ENCODE data around the gene NCOR2.

The NCOR2 gene

DNA sequence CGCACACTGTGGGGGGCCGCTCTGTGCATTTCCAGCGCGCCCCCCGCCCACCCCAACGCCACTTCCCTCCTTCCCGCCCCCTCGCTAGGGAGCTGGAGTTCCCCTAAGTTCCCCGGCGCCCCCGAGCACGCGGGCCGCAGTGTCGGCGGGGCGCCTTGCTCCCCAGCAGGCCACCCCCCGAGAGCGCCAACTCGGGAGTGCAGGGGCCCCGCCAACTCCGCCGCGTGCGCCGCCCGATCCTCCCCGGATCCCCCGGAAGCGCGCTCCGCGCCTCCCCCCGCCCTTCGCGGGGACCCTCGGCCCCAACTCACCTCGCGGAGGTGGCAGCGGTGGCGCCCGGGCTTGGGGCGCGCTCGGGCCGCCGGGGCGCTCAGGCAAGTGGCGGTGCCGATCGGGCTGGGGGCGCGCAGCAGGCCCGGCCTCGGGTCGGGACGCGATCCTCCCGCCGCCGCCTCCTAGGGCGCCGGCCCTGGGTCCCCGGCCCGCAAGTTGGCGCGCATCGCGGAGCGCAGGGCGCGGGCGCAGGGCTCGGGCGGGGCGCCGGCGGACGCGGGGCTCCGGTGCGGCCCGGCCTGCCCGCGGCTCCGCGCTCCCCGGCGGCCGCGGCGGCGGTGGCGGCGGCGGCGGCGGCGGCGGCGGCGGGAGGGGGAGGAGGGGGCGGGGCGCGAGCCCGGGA is at the start of gene NCOR2:
Gene NCOR2, minus strand, starts transcription at position 616 of the 676 bp plus-strand sequence. CDS start 72,361 bp downstream, outside the sequence.
- DNase-seq = no peak

DNA sequence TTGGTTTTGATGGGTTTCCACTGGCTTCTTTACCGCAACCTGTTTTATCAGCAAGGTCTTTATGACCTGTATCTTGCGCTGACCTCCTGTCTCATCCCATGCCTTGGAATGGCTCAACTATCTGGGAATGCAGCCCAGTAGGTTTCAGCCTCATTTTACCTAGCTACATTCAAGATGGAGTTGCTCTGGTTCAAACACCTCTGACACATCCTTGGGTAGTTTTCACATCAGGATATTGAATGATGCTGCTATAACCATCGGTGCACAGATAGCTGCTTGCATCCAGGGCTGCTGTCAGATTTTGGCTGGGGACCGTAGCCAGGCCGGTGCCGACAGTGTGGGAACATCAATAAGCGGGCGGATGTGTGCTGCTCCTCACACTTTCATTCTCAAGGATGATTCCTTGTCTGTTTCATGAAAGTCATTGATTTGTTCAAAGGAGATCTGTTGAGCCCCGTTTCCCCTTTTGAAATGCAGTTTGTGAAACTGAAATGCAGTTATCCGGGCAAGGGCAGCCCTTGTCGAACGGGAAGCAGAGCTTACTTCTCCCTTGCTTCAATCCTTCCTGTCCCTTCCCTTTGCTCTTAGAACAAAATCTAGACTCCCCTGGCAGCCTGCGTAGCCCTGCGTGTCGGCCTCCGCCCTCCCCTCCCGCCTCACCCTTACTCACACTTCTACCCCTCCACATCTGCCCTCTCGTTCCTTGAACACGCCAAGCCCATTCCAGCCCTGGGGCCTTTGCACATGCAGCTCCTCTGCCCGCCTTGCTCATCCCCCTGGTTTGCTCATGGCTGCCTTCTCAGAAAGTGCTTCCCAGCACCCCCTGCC is 49.2 kb upstream of the NCOR2 start:
- no peak for DNase-seq

DNA sequence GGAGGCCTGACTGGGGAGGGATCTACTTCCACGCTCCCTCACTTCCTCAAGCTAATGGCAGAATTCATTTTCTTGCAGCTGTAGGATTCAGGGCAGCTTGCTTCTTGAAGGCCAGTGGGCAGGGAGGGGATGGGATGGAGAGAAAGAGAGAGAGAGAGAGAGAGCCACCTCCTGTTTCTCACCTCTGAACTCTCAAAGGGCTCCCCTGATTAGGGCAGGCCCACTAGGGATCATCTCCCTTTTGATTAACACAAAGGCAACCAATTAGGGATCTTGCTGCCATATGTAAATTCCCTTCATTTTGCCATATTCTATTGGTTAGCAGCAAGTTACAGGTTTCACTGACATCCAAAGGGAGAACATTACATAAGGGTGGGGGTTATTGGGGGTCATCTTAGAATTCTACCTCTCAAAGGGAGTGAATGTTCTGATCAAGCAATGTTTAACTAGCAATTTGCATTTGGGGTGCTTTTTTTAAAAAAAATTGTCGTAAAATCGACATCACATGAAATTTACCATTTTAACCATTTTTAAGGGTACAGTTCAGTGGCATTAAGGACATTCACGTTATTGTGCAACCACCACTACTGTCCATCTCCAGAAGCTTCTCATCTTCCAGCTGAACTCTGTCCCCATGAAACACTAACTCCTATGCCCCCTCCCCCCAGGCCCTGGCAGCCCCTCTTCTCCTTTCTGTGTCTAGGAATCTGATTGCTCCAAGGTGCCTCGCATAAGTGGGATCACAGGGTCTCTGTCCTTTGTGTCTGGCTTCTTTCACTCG is 47.3 kb upstream of the NCOR2 start:
- DNase-seq = no peak

DNA sequence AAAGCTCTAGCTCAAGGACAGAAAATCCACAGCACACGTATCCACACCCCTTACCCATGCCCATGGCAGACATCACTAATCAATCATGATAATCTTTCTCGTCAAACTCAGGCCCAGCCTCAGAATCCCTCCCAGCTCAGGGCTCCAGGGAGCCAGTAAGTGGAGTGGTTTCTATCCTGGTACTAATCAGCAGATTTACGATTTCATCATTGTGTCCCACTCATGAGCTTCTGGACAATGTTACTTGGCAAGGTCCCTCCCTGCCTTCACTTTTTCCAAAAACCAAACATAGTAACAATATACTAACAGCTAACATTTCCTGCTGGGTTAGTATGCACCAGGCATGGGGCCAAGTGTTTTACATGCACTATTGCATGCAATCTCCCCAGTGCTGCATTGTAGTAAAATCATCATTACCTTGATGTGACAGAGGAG is 45.8 kb upstream of the NCOR2 start:
- no peak for DNase-seq

DNA sequence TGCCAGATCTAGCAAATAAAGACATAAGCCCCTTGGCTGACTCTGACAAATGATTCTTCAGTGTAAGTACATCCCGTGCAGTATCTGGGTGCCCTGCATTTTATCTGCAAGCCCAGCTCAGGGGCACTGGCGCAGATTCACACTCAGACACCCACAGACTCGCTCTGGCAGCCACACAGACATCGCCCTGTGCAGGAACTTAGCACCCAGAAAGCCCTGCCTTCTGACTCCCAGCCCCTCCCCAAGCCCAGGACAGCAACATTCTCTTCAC is 44.9 kb upstream of the NCOR2 start:
- DNase-seq = no peak

DNA sequence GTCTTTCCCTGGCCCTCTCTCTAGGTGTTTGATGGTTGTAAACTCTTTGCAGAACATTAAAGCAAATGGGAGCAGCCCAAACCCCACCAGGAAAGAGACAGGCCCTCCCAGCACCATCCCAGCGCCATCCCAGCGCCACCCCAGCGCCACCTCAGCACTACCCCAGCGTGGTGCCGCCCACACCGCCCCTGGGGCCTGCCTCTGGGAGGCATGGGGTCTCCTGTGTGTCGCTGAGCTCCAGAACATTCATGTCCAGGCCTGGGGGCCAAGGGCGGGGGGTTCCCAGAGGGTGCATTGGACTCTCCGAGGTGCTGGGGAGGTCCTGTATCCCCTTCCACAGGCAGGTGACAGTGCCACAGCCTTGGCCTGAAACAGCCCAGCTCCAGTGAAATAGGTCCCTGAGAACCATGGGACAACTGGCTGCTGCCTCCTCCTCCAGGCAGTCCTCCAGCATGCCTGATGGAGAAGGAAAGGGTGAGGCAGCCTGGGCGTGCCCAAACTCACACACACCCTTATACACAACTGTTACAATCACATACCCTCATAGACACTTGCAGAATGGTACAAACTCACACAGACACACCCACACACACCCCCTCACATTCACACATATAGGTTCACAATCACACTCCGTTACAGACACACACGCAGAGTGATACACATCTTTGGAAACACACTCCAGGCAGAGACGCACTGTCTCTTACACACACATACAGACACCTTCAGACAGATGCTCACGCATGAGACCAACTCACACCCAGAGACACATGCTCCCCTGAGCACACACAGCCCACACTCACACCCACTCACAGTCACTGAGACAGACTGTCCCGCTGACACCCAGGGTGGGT is 44.4 kb upstream of the NCOR2 start:
- no peak for DNase-seq

DNA sequence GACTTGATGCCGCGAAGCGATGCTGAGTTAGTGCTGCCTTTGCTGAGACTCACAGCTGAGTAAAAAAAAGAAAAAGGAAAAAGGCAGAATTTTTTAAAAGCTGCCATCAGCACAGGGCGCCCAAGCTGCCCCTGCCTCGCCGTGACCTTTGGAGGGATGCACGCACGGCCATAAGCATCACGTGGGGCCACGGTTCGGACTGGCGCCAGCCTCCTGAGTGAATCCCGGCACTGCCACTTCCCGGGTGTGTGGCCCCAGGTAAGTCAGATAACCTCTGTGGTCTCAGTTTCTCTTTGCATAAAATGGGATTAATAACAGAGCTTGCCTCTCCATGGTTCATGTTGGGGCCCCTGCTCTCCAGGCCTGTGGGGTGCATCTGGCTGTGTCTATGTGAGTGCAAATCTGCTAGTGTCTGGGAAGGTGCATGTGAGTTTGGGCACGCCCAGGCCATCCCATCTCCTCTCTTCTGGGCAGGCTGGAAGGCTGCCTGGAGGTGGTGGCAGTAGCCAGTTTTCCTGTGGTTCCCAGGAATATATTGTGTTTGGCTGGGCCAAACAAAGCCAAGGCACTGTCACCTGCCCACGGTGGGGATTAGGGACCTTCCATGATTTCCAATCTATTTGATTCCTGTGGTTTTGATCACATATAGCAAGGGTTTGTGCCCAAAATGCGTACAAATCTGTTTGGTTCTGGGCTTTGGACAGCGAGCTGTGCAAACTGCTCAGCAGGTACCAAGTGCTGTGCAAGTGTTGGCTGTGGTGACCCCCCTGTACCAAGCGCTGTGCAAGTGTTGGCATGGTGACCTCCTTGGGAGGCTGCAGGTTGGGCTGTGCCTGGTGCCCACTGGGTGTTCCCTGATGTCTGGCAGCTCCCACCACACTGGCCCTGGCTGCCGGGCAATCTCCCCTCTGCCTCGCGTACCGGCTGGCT is 43.5 kb upstream of the NCOR2 start:
- no peak for DNase-seq

DNA sequence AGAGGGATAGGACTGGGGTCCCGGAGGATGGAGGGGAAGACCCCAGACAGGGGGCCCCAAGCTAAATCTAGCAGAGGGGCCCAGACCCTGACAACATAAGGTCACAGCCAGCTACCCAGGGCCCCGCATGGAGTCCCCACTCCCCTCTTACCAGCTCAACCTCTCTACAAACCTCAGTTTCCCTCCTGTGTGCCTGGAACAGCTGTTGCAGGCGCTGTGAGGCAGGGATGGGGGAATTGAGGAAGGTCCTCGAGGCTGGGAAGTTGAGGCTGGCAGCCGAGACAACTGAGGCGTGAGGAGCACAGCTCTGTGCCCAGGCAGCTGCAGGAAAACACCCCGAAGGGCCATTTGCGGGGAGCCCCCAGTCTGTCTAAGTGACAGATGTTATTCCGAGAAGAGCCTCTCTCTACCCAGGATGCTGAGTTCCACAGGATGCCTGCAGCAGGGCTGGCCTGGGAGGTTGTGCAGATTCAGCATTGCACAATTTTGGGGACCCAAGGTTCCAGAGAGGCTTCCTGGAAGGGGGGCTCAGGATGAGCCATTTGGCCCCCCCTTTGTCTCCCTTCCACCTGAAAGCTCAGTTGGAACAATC is 42.7 kb upstream of the NCOR2 start:
- DNase-seq = no peak

DNA sequence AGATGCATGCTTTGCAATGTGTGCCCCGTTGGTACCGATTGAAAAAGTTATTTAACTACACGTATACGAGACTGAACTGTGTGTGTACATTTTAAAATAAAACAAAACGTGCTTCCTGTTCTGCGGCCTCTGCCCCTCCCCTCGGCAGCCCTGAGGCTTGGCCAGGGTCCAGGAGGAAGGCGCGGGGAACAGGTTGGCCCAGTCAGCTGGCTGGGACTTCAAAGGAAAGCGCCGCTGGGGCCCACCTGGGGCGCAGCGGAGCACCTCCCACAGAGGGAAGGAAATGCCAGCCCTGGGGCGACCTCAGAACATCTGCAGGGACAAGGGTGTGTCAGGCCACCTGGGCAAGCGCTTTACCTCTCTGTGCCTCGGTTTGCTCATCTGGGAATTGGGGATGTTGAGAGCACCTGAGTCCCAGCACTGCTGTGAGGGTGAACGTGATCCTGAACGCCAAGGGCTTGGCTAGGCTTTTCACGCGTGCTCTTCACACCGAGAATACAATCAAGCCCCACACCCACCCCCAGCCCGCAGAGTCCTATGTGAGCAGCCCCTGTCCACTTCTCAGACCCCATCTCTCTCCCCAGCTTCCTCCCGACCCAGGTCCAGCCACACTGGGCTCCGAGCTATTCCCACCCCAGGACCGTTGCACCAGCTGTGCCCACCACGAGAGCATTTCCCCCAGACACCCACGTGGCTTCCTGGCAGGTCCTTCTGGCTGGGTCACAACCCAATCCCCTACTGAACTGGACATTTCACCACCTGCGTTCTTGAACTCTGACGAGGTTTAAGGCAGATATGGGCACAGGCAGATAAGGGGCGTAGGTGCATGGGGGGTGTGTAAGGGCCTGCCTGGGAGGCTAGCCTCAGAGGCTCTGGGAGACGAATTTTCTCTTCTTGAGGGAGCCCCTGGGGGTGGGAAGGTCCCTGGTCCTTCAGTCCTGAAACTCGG is 41.9 kb upstream of the NCOR2 start:
- DNase-seq = peak; percentile 92

DNA sequence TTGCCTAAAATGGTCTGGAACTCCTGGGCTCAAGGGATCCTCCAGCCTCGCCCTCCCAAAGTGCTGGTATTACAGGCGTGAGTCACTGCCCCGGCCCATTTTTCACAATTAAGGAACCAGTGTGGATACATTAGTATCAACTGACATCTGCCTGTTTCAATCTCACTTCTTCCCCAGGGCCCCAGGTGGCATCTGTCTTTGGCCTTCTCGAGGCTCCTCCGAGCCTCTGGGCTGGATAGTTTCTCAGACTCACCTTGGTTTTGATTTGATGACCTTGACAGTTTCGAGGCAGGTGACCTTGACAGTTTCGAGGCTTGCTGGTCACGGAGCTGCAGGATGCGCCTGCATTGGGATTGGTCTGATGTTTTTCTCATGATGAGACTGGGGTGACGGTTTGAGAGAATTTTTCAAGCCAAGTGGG is 41.0 kb upstream of the NCOR2 start:
- no peak for DNase-seq

DNA sequence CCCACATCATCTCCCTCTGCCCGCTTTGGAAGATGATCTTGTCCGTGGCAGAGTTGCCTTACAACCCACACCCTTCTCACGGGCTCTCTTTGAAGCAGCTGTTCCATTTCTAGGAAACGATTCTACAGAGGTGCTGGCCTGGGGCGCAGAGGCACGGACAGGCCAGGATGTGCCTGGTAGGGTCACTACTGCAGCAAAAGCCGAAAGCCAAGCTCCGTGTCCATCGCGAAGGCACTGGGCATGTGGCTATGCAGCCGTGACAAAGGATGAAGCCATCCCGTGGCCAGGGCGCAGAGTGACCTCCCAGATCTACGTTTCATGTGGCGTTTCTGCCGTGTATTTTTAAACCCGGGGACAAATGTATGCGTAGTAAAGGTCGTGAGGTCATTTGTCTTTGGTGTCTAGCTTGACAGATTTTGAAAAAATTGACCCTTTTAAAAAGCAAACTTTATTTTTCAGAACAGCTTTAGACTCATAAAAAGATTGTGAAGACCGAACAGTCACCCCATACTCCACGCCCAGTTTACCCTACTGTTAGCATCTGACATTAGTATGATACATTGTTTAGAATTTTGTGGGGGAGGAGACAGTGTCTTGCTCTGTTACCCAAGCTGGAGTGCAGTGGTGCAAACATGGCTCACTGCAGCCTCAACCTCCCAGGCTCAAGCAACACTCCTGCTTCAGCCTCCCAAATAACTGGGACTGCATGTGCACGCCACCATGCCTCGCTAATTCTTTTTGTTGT is 40.4 kb upstream of the NCOR2 start:
- DNase-seq = no peak

DNA sequence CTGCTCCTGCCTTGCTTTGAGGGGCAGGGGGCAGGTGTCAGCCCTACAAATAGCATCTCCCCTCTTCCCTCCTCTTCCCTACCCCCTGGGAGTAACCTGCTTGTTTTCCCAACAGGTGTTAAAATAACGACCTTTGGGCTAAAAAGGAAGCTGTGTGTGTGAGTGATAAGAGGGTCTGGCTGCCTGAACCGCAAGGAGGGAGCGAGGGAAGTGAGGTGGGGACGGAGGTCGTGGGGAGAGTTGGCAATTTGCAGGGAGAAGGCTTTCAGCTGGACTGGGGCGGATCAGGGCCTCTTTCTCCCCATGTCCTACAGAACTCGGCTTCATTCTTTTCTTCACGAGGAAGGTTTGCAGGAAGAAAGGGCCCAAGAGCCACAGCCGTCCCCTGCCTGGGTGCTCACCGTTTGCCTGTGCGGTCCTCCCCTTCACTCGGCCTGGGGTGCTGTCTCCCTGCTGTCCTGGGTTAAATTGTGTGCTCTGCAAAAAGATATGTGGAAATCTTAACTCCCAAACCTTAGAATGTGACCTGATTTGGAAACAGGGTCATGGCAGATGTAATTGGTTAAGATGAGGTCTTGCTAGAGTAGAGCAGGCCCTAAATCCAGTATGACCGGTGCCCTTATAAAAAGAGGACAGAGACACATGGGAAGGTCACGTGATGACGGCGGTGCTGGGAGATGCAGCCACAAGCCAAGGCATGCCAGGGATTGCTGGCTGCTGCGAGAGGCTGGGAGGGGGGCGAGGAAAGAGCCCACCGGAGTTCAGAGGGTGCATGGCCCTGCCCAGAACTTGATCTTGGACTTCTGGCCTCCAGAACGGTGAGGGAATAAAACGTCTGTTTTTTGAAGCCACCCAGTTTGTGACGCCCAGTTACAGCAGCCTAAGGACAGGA is 38.7 kb upstream of the NCOR2 start:
- DNase-seq = no peak

DNA sequence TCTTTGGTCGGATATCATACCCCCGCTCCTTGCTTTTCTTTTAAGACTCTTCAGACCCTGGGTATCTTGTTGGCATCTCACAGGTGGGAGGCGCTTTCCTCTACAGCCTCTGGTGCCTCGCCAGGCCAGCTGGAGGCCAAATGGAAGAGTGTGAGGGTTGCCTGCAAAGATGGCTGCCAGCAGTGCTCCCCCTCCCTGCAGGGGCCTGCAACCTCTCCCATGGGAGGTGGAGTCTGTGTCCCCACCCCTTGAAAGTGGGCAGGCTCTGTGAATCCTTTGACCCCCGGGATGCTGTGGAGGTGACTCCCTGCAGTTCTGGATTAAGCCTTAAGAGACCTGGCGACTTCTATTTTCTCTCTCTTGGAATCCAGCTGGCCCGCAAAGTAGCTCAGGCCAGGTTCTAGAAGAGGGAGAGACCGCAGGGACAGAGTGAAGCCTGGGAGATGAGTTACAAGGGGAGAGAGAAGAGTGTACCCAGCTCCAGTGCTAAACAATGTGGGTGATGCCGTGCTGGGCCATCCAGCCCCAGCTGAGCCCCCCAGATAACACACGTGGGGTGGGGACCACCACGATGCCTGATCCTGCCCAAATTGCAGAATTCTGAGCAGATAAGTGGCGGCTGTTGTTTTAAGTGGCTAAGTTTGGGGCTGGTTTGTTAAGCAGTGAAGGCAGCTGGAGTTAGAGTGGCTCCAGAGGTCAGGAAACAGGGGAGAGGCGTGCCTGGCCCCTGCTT is 37.9 kb upstream of the NCOR2 start:
- DNase-seq = no peak

DNA sequence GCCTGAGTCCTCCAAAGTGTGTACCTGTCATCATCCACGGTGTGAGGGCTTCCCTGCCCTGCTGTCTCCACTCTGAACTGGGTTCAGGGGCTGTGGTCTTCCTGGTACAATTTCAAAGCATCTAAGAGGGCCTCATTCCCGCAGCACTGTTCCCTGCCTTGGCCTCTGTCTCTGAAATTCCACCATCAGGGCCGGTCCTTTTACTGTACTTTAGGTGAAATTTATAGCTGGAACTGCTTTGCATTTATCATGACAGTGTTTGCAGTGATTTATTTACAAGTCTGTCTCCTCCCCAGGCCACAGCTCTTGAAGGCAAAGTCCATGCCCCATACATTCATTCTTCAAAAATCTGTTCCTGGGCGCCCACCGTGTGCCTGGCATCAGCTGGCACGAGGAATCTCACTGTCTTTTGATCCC is 36.9 kb upstream of the NCOR2 start:
- DNase-seq = no peak

DNA sequence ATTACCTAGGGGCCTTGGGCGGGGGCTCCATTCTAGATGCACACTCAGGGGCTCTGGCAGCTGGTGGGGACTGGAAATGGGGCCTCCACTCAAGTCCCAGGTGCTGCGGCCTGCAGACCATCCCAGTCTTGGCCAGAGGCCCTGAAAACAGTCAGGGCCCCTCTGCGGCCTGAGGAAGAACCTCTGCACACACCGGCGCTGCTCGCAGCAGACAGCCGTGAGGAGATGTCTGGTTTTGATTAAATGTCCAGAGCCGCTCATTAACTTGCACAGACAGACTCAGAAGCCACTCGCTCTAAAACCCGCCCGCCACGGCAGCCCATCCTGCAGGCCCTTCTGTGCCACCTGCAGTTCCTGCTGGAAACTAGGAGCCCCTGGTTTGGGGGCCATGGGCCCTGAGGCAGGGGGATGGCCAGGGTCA is 36.4 kb upstream of the NCOR2 start:
- no peak for DNase-seq

DNA sequence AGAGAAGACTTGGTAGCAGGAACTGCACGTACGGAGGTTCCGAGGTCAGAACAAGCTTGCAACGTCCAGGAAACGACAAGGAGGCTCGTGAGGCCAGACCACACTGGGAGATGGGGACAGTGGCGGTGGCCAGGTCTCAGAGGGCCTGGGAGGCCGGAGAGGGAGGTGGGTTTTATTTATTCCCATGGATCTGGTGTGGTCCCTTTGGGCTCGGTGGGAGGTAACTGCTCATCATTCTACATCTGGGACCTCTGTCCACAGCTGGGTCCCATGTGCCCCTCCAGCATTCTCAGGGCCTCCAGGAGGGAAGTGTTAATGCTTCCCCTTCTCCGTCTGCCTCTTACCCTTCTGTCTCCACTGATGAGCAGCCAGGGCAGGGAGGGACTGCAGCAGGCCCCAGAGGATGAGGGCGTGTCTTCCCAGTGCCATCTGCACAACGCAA is 35.7 kb upstream of the NCOR2 start:
- DNase-seq = no peak

DNA sequence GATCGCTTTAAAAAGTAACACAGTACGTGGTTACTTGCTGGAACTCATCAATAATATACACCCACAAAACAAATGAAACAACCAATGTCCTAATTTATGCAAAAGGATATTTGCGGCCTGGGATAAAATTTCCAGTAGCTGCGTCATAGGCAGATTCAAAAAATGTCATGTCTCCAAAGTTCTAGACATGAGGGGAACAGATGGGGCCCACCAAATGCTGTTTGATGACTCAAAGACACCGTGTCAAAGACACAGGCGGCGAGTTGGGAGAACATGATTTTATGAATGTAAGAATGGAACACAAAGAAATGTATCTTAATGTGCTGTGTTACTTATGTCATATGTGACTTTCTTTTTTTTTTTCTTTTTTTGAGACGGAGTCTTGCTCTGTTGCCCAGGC is 34.3 kb upstream of the NCOR2 start:
- no peak for DNase-seq

Measured in NCI-H1417 treated with DMSO at 0.1 percent for 48 hours (cell line).